ENCODE results near the gene TPCN1.

Gene TPCN1

DNA sequence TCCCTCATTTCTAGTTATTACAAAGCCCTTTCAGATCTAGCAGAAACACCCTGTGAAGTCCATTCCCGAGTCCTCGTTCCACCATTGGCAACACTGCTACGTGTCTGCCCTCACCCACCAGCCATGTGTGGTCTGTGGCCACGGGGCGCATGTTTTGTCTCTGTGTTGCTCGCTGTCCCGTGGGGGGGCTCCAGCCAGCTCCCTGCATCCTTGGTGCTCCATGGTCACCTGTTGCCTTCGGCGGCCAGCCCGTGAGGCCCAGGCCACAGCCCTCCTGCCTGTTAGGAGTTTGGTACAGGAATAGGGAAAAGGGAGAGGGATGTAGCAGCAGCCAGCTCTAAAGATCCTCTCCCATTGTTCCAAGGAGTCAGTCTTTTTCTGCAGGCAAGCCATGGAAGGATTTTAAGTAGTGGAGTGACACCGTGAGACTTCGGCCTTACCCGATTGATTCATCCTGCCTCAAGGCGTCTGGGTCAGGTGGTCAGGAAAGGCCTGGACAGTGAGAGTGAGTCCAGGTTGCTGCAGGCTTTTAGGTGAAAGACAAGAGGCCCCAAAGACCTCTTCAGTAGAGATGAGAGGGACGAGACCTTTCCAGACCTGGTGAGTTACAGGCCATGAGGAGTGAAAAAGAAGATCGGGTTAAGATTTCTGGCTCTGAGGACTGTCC is 30.3 kb downstream of the TPCN1 start:
- TF ChIP-seq, protein P1, sequence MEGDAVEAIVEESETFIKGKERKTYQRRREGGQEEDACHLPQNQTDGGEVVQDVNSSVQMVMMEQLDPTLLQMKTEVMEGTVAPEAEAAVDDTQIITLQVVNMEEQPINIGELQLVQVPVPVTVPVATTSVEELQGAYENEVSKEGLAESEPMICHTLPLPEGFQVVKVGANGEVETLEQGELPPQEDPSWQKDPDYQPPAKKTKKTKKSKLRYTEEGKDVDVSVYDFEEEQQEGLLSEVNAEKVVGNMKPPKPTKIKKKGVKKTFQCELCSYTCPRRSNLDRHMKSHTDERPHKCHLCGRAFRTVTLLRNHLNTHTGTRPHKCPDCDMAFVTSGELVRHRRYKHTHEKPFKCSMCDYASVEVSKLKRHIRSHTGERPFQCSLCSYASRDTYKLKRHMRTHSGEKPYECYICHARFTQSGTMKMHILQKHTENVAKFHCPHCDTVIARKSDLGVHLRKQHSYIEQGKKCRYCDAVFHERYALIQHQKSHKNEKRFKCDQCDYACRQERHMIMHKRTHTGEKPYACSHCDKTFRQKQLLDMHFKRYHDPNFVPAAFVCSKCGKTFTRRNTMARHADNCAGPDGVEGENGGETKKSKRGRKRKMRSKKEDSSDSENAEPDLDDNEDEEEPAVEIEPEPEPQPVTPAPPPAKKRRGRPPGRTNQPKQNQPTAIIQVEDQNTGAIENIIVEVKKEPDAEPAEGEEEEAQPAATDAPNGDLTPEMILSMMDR (IDR thresholded peaks at IDR 0.05; ENCODE audit: low read depth, low read length, missing control alignments) = no peak
- no peak for DNase-seq (ENCODE audit: low read depth)
- no peak overlapping the region for H3K4me3 ChIP-seq (ENCODE audit: low read depth, low read length)

DNA sequence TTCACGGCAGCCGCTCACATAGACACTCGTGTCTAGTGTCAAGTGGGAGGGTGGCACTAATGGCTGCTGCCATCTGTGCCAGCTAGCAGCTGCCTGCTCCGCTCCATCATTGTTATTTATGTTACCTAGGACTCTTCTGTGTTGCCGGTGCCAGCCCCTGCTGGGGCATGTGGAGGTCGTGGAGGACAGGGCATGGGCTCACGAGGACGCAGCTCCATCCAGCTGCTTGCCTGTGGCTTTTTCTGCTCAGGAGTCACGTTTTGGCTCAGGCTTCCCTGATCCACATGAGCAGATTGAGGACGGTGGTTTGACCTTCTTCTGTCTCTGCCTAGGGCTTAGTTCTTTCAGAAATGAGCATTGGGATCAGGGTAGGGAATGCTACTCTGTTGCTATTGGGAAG is 31.2 kb downstream of the TPCN1 start:
- DNase-seq (ENCODE audit: low read depth) = no peak
- TF ChIP-seq, protein P1 (IDR thresholded peaks at IDR 0.05; ENCODE audit: low read depth, low read length, missing control alignments) = no peak
- H3K4me3 ChIP-seq (ENCODE audit: low read depth, low read length) = no peak overlapping the region

DNA sequence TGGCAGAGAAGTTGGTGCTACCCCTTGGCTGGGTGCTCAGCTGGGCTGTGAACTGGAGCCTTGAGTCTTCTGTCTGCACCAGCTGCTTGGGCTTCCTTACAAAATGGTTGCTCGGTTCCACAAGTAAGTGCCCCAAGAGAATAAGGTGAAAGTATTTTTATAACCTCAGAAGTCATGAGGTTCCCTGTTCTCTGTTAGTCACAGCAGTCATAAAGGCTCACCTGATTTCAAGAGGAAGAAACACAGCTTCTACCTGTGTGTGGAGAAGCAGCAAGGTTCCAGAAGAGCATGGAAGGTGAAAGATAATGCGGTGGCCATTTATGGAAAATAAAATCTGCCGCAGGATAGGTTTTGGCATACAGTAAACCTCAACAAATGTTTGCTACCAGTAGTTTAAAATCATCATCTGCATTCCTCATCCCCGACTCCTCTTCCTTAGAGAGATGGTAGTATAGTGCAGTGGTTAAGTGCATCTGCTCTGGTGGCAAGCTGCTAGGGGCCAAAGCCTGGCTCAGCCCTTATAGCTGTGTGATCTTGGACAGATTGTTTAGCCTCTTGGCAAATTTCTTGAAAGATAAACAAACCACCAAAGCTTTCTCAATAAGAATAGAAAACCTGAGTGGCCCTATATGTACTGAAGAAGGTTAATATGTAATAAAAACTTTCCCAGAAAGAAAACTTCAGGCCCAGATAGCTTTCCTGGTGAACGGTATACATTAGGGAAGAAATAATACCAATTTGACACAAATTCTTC is 32.4 kb downstream of the TPCN1 start:
- no peak overlapping the region for H3K4me3 ChIP-seq (ENCODE audit: low read depth, low read length)
- TF ChIP-seq, protein P1 (IDR thresholded peaks at IDR 0.05; ENCODE audit: low read depth, low read length, missing control alignments) = no peak
- DNase-seq (ENCODE audit: low read depth) = no peak

DNA sequence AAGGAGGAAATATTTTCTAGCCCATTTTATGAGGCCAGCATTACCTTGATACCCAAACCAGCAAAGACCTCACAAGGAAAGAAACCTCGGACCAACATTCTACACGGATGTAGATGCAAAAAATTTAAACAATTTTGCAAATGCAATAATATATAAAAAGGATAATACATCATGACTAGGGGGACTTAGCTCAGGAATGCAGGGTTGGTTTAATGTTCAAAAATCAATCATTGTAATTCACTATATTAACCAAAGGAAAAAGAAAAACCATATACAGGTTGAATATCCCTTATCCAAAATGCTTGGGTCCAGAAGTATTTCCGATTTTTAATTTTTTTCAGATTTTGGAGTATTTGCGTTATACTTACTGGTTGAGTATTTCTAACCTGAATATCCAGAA is 33.0 kb downstream of the TPCN1 start:
- TF ChIP-seq, protein P1 (IDR thresholded peaks at IDR 0.05; ENCODE audit: low read depth, low read length, missing control alignments) = no peak
- H3K4me3 ChIP-seq (ENCODE audit: low read depth, low read length) = no peak overlapping the region
- DNase-seq (ENCODE audit: low read depth) = no peak

DNA sequence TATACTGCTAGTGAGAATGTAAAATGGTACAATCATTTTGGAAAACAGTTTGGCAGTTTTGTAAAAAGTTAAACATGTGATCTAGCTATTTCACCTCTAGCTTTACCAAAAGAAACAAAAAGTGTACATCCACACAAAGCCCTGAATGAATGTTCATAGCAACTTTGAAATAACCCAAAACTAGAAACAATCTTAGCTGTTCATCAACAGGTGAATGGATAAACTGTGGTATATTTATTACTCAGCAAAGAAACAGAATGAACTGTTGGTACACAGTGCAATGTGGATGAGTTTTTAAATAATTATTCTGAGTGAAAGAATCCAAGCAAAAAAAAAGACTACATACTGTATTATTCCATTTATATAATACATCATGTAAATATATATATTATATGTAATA is 36.3 kb downstream of the TPCN1 start:
- no peak overlapping the region for H3K4me3 ChIP-seq (ENCODE audit: low read depth, low read length)

DNA sequence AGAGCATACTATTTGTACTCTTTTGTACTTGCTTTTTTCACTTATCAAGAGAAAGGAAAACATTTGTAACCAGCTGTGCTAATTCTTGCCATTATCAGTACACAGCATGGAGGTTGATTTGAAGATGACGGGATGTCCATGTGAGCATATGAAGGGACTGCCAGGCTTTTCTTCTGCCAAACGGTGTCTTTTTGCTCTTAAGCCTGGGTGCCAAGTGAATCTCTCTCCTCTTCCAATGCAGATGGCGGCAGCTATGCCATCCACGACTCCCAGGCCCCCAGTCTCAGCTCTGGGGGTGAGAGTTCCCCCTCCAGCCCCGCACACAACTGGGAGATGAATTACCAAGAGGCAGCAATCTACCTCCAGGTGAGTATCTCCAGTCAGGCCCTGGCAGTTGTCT is 38.9 kb downstream of the TPCN1 start:
- DNase-seq (ENCODE audit: low read depth) = no peak
- H3K4me3 ChIP-seq (ENCODE audit: low read depth, low read length) = no peak overlapping the region
- TF ChIP-seq, protein P1 (IDR thresholded peaks at IDR 0.05; ENCODE audit: low read depth, low read length, missing control alignments) = no peak

More for the DNA sequence above, 36.3 kb downstream of the TPCN1 start:
- TF ChIP-seq, protein P1 (IDR thresholded peaks at IDR 0.05; ENCODE audit: low read depth, low read length, missing control alignments) = no peak
- DNase-seq (ENCODE audit: low read depth) = no peak

Data from GM12864 (cell line).